ENCODE measurements around the gene ACMSD. TPM values are rescaled to one million over a fixed set of nuclear protein-coding genes. Genes with fewer than 3 reads are reported as not detected.
A peak's percentile ranks its signal among the peaks of the same experiment; 100 is the strongest.
"Not testable (repeated sequence)": the region's sequence is repeated elsewhere in the genome, so short reads cannot be mapped to it uniquely, and the experiment has no call there.

ACMSD gene
- not detected in 2 replicates for total RNA-seq (2014; rRNA removed; shearing (Covaris generic))

DNA sequence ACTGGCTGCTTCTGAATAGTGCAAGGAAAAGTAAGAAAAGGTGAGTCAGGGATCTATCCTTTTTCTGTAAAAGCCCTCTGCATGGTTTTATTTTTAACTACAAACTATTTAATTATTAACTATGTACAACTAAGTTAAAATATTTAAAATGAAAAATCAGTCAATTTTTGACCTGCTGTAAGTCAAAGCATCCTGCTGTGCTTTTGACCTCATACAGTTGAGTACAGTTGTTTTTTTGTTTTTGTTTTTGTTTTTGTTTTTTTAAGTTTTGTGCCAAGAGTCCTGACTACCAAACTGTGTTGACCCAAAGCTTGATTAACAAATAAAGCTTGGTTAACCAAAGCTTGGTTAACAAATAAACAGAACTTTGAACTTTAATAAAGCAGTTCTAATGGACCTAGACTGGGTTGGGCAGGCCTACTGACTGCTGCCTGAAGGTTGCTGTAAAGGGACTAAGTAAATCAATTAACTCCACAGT lies at the start of gene ACMSD:
Gene ACMSD (plus strand): TSS at position 474 of the 478 bp plus-strand sequence. CDS start 67 bp downstream, outside the sequence.
- DNase-seq (ENCODE audit: low read depth): no peak

DNA sequence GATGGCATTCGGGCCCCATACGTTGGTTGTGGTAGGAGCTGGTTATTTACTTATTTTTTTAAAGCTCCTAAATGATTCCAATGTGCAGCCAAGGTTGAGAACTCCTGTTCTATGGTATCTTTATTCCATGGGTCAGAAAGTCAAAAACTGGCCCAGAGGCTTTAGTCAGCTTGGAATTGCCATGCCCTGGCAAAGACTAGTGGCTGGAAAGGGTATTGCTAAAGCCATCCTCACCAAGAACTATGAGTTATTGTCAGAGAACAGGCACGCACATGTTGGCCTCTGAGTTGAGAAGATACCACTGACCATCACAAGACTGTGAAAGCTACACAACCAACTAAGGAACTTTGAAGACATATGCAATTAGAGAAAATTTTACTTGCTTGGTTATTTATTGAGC lies 47.9 kb upstream of the ACMSD start:
- DNase-seq (ENCODE audit: low read depth): no peak

DNA sequence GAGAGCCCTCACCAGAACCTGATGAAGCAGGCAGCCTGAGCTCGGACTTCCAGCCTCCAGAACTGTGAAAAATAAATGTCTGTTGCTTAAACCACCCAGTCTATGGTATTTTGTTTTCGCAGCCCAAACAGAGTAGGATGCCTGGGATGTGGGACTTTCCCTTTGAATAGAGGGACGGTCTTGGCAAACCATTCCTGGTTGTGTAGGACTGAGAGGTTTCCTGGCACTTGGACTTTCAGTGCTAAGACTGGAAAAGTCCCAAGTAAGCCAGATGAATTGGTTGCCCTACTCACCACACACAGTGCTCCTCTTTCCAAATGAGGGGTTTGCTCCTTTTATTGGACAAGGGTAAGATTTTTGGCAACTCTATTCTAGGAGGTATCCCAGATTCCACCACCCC lies 46.8 kb upstream of the ACMSD start:
- no peak for DNase-seq (ENCODE audit: low read depth)

DNA sequence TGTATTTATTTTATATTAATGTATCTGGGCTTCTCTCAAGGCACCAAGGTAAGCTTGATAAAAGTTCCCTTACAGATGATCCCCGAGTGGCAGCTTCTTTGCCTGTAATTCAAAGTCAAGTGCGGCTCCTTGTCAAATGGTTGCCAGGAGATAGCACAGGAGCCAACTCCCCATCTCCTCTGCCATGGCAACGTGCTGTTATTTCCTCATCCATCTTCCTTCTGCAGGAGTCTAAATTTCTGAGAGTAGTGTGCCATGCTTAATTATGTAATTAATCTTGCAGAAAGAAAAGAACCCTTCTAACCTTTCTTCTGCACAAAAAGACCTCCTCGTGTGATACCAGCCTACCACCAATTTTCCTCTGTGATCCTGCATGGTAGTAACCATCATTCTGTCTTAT lies 46.2 kb upstream of the ACMSD start:
- no peak for DNase-seq (ENCODE audit: low read depth)

- peak; percentile 27 for DNase-seq (ENCODE audit: low read depth)
Measured at GRCh38 chr2:134795765-134796164, 42.7 kb upstream of the ACMSD start.

DNA sequence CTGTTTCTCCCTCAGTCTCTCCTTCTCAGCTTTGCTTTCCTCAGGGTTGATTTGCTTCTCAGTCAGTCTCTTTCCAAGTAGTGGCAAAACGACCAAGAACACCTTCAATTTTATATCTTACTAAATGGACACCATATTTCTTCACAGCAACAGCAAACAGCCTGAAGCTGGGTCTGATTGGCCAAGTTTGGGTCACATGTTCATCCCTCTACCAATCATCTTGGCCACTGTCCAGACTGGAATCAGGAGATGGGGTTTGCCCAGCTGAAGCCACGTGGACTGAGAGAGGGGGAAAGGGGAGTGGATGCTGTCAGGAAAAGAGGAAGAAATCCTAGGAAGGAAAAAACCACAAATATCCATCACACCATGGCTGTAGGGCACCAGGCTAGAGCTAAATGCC lies 42.0 kb upstream of the ACMSD start:
- DNase-seq (ENCODE audit: low read depth): peak; percentile 13

- DNase-seq (ENCODE audit: low read depth): no peak
Measured at GRCh38 chr2:134799936-134800335, 38.5 kb upstream of the ACMSD start.

DNA sequence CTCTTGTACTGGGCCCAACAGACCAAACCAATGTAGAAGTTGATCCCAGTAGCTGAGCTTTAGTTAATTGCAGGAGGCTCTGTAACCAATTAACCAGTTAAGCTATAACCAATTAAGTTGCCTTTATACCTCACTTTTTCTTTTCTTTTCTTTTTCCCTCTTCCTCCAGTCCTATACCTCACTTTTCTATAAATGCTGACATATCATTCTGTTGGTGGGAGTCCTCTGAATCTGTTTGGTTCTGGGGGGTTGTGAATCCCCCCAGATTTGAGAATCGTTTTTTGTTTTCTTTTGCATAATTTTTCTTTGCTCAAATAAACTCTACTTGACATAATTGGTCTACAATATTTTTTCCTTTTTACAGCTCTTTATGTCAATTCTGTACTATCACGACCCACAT lies 38.1 kb upstream of the ACMSD start:
- DNase-seq (ENCODE audit: low read depth): no peak

GRCh38 chr2:134803609-134804405 lies 34.6 kb upstream of the ACMSD start:
- DNase-seq (ENCODE audit: low read depth): not testable (repeated sequence)

GRCh38 chr2:134815741-134816140 lies 22.7 kb upstream of the ACMSD start:
- DNase-seq (ENCODE audit: low read depth): no peak

DNA sequence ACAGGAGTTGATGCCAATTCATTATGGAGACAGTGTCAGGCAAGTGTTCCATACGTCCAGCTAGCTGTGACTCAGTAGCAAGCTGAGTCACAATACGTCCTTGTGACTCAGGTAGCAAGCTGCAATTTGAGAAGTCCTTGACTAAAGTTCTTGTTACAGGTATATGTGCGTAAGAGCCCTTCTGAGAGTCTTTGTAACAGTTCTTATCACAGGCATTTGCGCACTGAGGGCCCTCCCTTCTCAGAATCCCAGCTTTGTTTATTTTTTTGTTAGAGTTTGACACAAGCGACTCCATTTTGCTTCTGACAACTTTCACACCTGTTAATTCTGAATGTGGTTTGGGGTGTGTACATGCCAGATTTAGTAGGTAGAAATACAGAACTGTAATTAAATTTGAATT lies 20.1 kb upstream of the ACMSD start:
- peak; percentile 67 for DNase-seq (ENCODE audit: low read depth)

DNA sequence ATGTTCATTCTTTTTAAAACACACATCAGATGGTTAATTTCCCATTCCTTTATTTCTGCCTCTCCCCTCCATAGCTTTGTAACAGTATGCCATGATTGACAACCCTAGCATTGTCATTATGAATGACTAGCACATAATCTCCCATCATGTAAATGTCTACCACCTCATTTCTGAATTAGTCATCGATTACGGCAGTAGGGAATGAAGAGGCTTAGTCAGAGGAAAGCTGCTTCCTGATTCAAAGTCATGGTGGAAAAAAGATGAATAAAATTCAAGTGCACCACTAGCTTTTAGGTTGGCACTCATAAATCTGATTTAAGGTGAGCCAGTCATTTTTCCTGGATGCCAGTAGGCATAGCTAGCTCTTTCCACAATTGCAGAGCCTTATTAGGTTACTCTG lies 19.1 kb upstream of the ACMSD start:
- DNase-seq (ENCODE audit: low read depth): peak; percentile 81

DNA sequence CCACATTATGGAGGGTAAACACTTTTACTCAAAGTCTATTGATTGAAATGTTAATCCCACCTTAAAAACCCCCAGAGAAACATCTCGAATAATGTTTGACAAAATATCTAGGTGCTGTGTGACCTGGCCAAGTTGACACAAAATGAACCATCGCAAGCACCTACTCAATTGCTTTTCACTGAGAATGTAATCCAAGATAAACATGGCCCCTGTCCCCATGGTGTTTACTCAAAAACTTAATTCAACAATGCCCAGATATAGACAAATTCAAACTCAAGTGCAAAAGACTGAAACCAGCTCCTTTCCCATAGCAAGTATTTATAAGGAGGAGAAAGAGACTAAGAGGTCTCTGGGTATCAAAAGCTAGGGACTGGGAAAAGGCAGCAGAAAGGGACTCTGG lies 15.0 kb upstream of the ACMSD start:
- DNase-seq (ENCODE audit: low read depth): no peak

DNA sequence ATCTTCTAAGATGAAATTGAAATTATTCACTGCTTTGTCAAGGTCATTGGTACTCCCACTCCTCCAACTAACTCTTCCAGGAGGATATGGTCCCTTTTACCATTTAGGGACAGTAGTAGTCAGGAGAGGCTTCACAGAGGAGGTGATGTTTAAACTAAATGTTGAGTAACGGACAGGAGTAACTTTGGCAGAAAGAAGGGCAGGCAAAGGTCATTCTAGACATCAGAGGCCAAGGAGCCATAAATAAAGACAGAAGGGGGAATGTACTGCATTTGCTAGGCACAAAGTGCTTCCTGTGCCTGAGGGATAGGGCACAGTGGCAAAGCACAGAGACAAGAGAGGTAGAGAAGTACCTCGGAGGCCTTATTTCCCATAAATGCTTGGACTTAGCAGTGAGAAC lies 14.6 kb upstream of the ACMSD start:
- DNase-seq (ENCODE audit: low read depth): no peak

DNA sequence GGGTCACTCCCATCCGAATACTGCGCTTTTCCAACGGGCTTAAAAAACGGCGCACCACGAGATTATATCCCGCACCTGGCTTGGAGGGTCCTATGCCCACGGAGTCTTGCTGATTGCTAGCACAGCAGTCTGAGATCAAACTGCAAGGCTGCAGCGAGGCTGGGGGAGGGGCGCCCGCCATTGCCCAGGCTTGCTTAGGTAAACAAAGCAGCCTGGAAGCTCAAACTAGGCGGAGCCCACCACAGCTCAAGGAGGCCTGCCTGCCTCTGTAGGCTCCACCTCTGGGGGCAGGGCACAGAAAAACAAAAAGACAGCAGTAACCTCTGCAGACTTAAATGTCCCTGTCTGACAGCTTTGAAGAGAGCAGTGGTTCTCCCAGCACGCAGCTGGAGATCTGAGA lies 12.7 kb upstream of the ACMSD start:
- DNase-seq (ENCODE audit: low read depth): not testable (repeated sequence)

DNA sequence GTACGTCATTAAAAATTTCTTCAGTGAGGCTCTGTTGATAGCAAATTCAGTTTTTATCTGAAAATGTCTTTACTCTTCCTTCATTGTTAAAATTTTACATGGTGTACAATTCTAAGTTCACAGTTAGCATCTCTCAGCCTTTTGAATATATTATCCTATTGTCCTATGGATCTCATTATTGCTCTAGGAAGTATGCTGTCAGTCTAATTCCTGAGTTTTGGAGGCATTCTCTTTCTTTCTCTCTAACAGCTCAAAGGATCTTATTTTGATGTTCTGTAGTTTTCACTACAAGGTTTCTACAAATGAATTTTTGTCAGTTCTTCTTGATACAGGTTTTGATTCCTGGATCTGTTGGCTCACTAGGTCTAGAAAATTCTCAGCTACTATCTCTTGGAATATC lies 2.9 kb upstream of the ACMSD start:
- no peak for DNase-seq (ENCODE audit: low read depth)

DNA sequence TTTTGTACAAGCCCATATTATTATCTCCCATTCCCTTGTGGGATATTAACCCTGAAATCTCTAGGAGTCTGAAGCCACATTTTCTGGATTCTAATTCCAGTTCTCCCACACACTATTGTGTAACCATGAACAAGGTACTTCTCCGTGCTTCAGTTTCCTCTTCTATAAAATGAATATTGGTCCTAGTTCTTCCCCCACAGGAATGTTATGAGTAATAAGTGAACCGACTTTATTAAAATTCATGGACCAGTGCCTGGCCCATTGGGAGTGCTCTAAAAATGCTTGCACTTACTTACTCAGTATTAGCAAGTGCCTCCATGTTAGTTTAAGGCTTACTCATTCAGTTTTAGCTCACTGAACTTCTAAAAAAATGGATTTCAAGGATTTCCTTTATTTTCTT lies 1.4 kb upstream of the ACMSD start:
- peak; percentile 89 for DNase-seq (ENCODE audit: low read depth)

- no peak for DNase-seq (ENCODE audit: low read depth)
Measured at GRCh38 chr2:134839649-134840048, 1.2 kb downstream of the ACMSD start.

DNA sequence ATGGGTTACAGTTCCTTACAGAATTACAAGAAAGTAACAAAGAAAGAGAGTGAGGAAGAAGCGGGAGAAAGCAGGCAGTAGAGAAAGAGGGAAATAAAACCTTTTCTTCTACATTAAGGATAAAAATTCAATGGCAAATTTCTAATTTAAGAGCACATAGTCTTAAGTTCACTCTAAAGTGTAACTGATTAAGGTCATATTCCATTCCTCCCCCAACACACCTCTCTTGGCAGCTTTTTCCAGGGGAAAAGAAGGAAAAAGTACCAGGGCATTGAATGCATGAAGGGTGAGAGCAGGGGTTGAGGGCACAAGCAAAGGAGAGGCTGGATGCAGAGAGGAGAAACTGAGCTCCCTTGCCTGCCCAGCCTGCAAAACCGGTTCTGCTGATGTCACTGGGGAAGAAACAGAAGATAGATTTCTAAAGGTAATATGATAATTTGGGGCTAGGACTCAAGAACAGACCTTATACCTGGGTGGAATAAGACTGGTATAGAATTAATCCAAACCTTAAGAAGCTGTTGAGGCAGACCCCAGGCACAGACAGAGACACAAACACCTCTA lies 4.6 kb downstream of the ACMSD start:
- DNase-seq (ENCODE audit: low read depth): no peak

DNA sequence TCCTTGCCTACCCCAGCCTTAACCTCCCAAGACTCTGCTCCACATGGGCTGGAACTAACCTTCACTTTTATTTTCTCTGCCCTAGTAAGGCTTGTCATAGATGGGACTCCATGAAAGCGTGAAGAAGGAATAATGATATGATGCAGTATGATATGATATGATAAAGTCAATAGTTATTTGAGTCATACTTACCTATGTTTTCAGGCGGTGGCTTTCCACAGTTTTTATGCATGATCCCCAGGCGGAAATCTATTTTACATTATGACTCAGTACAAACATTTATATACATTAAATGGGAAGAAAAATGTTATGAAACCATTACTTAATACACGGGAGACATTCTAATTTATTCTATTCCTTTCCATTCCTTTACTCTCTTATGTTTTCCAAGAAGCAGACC lies 5.6 kb downstream of the ACMSD start:
- DNase-seq (ENCODE audit: low read depth): no peak

DNA sequence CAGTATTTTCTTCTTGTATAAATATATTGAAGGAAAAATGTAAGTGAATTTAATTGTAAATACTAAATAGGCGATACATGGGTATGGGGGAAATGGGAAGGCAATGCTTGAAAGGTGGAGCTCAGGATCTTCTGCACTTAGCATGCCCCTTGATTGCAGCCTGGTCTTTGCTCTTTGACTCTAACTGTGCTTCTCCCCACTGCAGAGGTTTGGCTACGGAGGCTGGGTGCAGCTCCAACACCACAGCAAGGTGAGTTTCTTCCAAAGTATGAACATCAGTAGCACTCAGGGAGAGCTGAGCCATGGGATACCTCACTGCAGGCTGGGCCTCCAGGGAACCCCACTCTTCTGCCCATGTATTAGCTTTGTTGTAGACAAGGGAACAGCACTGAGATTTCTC lies 6.6 kb downstream of the ACMSD start:
- DNase-seq (ENCODE audit: low read depth): no peak

- DNase-seq (ENCODE audit: low read depth): peak; percentile 75
Measured at GRCh38 chr2:134845719-134846118, 7.3 kb downstream of the ACMSD start.

GRCh38 chr2:134846213-134846612 lies 7.8 kb downstream of the ACMSD start:
- DNase-seq (ENCODE audit: low read depth): no peak
